Activated CD8-positive, alpha-beta memory T cell treated with anti-CD3 and anti-CD28 coated beads, Interleukin-2, amount 50 U/mL, for 1 hour (primary cell): ENCODE results near the gene DNM3.
"Not testable (repeated sequence)": the region's sequence is repeated elsewhere in the genome, so short reads cannot be mapped to it uniquely, and the experiment has no call there.

Source experiments
- DNase-seq: peaks from one replicate; pipeline ENCODE4 v3.0.0-alpha.2; 2020; ENCODE audit errors: extremely low read depth

Gene DNM3

DNA sequence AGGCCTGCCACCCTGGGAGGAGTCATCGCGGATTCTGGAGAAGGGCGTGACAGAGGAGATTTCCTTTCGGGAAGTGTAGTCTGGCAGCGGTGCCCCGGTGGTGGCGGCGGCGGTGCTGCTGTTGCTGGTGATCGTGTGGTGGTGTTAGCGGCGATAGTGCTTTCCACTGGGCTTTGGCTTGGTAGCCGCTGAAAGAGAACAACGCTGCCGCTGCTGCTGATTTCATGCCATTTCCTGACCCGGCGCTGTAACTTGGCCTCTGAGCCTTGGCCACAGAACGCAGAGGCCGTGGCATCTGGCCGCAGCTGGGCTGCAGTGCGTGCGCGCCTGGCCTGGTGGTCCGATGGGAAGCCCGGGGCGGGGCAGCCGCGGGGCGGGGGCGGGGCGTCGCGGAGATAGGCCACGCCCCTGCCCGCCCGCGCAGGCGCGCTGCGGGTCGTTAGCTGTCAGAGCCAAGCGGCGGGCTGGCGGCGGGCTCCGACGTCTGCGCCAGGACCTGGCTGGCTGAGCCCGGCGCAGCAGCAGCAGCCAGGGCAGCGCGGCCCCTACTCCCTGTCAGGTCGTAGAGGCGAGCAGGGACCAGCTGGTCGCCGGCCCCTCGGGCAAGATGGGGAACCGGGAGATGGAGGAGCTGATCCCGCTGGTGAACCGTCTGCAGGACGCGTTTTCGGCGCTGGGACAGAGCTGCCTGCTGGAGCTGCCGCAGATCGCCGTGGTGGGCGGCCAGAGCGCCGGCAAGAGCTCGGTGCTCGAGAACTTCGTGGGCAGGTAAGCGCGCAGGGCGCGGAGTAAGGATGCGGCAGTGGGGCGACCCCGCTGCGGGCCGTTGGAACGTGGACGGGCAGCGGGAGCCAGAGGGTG, at the start of gene DNM3:
DNM3 (plus strand) TSS at position 449 of the 861 bp plus-strand sequence; CDS start at position 608, 159 bp downstream.
- DNase-seq: peak; percentile 26

- DNase-seq: no peak
Measured at GRCh38 chr1:171792656-171793369, 48.5 kb upstream of the DNM3 start.

- DNase-seq: no peak
Measured at GRCh38 chr1:171793636-171794035, 47.7 kb upstream of the DNM3 start.

DNA sequence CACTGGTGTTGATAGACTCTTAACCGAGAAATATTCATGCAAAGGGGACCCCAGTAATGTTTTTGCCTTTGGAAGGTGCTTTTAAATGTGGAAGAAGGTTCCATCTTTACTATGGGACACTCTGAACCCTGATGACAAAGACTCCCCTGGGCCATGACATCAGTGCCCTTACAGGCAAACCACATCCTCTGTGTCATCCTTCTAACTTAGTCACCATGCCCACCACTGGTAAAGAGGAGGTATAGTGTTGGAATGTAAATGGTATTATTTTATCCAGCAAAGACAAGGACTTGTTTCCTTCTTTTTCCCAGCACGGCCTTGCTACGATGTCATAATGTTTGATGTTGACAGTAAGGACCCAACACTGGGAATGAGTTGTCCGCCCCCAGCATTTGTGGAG, 47.2 kb upstream of the DNM3 start:
- DNase-seq: no peak

GRCh38 chr1:171796592-171796991, 44.7 kb upstream of the DNM3 start:
- DNase-seq: no peak

DNA sequence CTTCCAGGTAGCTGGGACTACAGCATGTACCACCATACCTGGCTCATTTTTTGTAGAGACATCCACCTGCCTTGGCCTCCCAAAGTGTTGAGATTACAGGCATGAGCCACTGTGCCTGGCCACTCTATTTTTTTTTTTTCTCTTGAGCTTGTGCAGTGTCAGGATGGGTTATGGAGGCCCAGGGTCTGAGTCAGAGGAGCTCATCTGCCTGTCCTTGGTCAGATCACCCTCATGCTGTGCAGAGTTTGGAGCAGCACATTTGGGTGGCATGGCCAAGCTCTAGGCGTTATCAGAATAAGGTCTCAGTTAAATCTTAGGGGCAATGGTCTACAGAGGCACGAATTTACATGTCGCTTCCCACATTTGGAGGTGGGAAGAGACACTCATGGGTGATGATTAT, 43.0 kb upstream of the DNM3 start:
- no peak for DNase-seq

DNA sequence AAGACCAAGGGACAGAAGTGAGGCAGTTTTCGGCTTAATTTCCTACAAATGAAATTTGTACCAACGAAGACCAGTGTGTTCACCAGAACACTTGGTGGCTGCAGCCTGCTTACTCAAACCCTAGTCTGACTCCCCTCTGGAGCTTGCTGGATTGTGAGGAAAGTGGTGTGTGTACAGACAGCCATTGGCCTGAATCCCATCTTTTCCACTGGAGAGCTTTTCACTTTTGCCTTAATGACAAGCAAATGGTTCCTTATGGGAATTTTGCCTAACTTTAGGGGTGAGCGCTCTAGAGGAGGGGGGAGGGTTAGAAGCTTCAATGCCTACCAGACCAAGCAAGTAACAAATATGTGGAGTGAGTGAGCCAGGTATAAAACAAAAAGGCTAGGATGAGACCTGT, 42.5 kb upstream of the DNM3 start:
- no peak for DNase-seq

GRCh38 chr1:171799166-171799565, 42.1 kb upstream of the DNM3 start:
- DNase-seq: no peak

- not testable (repeated sequence) for DNase-seq
Measured at GRCh38 chr1:171799698-171800097, 41.6 kb upstream of the DNM3 start.

DNA sequence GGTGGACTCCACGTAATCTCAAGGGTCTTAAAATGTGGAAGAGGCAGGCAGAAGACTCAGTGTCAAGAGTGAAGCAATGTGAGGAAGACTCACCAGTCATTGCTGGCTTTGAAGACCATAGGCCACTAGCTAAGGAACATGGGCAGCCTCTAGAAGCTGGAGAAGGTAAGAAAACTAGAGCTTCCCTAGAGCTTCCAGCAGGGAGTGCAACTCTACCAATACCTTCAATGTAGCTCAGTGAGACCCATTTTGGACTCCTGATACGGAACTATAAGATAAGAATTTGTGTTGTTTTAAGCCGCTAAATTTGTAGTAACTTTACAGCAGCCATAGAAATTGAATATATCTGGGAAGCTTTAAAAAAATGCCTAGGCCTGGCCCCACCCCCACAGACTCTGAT, 41.0 kb upstream of the DNM3 start:
- DNase-seq: no peak

DNA sequence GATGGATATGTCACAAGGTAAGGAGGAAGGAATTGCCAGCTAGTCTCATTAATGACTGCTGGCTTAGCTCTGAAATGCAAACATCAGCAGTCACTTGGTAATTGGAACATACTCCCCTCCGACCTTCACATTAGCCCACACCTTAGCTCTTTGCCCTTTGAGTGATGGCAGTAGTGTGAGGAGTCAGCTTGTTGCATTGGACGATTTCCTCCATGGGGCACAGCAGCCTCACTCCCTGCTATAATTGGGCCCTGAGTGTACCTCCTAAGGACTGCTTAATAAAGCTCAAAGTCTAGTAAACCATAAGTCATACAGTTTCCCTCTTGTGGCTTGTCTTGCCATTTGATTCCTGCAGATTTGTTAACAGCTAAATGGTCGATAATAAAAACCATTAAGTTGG, 40.4 kb upstream of the DNM3 start:
- no peak for DNase-seq

DNA sequence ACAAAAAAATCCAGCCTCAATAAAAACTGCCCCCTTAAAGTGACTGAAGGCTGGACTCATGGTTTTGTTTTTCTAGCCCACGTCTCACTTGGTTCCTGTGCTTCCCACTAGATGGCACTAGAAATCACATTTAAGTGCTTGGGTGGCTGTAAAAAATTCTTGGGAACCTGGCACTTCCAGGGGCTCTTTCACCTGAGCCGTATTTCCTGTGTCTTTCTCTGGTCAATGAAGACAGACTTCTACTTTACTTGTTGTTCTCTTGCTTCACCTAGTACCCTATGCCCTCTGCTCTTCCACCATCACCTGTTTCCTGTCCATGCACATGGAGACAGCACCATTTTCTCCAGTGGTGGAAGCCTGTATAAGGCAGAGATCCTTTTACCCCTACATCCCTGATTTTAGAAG, 39.8 kb upstream of the DNM3 start:
- no peak for DNase-seq

DNA sequence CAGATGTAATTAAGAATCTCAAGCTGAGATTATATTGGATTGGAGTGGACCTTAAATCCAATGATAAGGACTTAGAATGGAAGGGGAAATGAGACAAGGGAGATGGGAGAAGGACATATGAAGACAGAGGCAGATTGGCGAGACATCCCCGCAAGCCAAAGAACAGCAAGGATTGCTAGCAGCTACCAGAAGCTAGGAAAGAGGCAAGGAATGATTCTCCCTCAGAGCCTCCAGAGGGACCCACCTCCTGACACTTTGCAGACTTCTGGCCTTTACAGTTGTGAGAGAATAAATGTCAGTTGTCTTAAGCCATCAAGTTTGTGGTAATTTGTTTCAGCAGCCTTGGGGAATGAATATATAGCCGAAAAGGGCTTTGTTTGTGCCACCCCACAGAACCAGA, 39.1 kb upstream of the DNM3 start:
- no peak for DNase-seq

DNA sequence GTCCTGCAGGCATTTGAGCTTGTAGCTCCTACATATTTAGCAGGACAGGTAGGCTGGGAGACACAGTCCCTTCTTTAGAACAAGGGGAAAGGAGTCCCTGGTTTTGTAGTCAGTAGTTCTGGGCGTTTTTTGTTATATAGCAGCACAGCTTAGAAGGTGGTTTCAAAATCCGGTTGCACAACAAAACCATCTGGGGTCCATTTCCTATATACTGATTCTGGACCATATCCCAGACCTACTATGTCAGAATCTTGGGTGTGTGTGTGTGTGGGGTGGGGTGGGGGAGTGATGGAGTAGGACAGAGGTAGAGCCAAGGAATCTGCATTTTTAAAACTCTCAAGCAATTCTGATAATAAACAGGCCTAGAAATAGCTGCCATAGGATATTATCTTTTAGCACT, 38.3 kb upstream of the DNM3 start:
- DNase-seq: no peak

- DNase-seq: no peak
Measured at GRCh38 chr1:171803461-171804022, 37.8 kb upstream of the DNM3 start.

DNA sequence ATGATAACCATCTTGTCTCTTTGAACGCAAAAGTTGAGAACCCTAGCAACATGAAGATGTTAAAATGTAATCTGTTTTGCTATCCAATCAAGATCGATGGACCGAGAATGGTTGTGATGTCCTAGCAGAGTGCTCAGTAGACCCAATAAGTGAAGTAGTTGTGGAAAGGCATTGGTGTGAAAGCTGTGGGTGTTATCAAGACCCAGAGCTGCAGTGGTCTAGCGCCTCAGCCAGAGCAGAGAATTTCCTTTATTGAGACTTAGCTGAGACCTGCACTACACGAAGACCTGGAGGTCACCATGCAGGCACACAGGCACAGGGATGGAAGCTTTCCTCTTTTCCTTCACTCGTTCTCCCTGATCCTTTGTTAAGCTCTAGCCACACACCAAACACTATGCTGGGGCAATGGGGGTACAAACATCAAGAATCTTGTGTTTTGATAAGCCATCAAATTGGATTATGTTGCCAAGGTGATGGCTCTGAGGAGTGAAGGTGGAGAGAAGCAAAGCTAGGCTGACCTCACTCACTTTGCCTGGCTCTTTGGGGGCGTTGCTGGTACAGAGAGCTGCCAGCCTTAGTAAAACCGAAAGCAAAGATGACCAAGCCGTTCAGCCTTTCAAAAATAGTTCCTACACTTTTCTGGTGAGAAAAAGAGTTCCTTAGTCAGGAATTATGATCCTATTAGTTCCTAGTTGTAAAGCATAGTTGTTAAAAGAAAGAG, 35.7 kb upstream of the DNM3 start:
- DNase-seq: no peak

- DNase-seq: no peak
Measured at GRCh38 chr1:171807556-171807955, 33.7 kb upstream of the DNM3 start.

GRCh38 chr1:171809834-171810233, 31.5 kb upstream of the DNM3 start:
- DNase-seq: no peak

DNA sequence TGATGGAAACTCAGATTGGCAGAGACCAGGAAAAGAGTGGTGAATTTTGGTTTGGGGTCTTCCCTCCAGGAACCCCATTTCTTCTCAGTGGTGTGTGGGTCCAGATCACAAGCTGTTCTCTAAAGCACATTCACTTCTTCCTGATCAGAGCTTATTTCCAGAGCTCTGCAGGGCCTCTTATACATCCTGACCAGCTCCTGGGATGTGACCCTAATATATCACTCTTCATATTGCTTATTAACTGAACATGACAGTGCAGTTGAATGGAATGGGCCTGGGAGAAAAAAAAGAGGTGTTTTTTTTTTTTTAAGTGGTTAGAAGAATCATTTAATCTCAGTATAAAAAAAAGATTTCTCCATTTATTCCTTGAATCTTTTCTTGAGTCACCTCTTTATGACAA, 29.6 kb upstream of the DNM3 start:
- no peak for DNase-seq

DNA sequence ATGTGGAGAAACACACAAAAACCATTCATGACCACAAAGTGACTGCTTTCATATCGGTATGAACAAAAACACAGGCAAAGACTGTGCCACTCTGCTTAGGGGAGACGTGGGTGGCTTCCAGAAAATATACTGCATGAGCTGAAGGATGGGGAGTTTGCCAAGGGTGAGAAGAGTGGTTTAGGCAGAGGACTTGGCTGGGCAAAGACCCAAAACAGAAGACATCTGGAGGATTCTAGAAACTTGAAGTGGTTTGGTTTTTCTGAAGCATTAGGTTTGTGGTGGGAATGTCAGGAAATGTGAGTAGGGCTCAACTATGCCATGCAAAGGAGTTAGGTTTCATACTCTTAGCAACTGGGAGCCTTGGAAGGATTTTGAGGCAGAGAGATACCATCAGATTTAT, 26.6 kb upstream of the DNM3 start:
- DNase-seq: no peak

DNA sequence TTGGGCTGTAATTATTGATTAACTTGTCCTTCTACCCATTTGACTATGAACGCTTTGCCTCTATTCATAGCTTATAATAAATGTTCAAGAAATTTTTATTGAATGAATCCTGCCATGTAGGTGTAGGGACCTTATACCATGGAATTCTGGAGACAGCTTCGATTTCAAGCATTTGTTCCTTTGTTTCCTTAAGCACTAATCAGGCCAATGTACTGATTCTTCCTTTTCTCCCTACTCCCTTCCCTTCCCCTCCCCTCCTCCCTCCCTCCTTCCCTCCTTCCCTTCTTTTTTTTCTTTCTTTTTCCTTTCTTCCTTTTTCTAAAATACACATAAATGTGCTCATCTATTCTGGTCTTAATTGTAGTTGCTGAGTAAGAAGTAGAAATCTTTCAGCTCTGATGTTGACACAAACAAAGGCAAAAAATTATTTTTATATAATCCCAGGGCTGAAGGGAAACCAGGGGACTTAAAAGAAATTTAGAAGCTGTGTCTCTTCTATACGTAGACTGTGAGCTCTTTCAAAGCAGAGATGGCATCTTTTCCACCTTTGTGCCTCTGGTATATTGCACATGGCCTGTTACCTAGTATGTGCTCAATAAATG, 24.9 kb upstream of the DNM3 start:
- no peak for DNase-seq
